Measurements from ENCODE around the gene LCMT2.
"Not testable (repeated sequence)": the region's sequence is repeated elsewhere in the genome, so short reads cannot be mapped to it uniquely, and the experiment has no call there.

The LCMT2 gene

GRCh38 chr15:43316016-43316970 lies 14.1 kb downstream of the LCMT2 start:
- peak; percentile 31 for DNase-seq

- no peak for DNase-seq
Observed at GRCh38 chr15:43314171-43314570, 16.2 kb downstream of the LCMT2 start.

GRCh38 chr15:43312378-43312777 lies 18.0 kb downstream of the LCMT2 start:
- DNase-seq = no peak

- DNase-seq = no peak
Observed at GRCh38 chr15:43302205-43302817, 28.1 kb downstream of the LCMT2 start, which contains the start of gene TGM7. Gene TGM7 (minus strand): TSS chr15:43302255.

- DNase-seq = no peak
Observed at GRCh38 chr15:43299884-43300283, 30.5 kb downstream of the LCMT2 start.

GRCh38 chr15:43299411-43299810 lies 31.0 kb downstream of the LCMT2 start:
- no peak for DNase-seq

- no peak for DNase-seq
Observed at GRCh38 chr15:43294091-43294706, 36.2 kb downstream of the LCMT2 start.

GRCh38 chr15:43293432-43293831 lies 36.9 kb downstream of the LCMT2 start:
- DNase-seq = no peak

GRCh38 chr15:43292375-43293078 lies 37.8 kb downstream of the LCMT2 start:
- DNase-seq = no peak

GRCh38 chr15:43289656-43290055 lies 40.7 kb downstream of the LCMT2 start:
- not testable (repeated sequence) for DNase-seq

- no peak for DNase-seq
Observed at GRCh38 chr15:43287254-43287653, 43.1 kb downstream of the LCMT2 start.

- no peak for DNase-seq
Observed at GRCh38 chr15:43286074-43286473, 44.3 kb downstream of the LCMT2 start.

- peak; percentile 50 for DNase-seq
Observed at GRCh38 chr15:43285609-43286037, 44.8 kb downstream of the LCMT2 start.

GRCh38 chr15:43283526-43283925 lies 46.8 kb downstream of the LCMT2 start:
- no peak for DNase-seq

GRCh38 chr15:43281926-43282602 lies 48.3 kb downstream of the LCMT2 start:
- DNase-seq = no peak

- DNase-seq = no peak
Observed at GRCh38 chr15:43280996-43281395, 49.4 kb downstream of the LCMT2 start.

GRCh38 chr15:43279496-43279895 lies 50.9 kb downstream of the LCMT2 start:
- DNase-seq = no peak

- DNase-seq = no peak
Observed at GRCh38 chr15:43278869-43279268, 51.5 kb downstream of the LCMT2 start.

GRCh38 chr15:43277901-43278300 lies 52.5 kb downstream of the LCMT2 start:
- DNase-seq = no peak

- no peak for DNase-seq
Observed at GRCh38 chr15:43277231-43277823, 53.0 kb downstream of the LCMT2 start.

- DNase-seq = no peak
Observed at GRCh38 chr15:43276563-43277200, 53.7 kb downstream of the LCMT2 start.
